HG03060 (cell line): ENCODE data around the gene SYP.

ENCODE experiments used
- ATAC-seq: cut with Tn5 transposase; IDR thresholded peaks from one replicate; pipeline ENCODE4 v1.9.1; 2021; ENCODE audit warnings: low read depth, moderate number of reproducible peaks; ENCODE audit not compliant: unreplicated experiment

Gene SYP

DNA sequence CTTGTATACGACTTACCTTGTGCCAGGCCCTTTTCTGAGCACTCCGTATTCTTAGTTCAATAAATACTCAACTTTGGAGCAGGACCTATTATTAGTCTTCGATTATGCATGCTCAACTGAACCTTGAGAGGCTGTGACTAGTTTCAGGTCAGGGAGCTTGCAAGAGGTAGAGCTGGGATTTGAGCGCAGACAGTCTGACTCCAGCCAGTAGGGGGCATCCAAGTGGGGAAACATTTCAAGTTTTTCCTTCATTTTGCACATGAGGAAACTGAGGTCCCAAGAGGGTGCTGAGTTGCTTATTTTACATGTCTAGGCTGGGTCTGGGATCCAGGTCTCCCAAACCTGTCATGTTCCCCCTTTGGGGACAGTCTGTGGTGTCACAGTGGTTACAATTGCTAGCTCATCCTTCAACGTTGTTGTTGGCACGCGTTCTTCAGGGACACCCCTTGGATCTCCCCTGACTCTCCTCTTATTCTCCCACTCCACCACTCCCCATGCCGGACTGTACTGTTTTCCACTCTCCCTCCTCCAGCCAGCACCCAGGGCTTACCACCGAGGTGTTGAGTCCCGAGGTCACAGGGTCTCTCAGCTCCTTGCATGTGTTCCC, 7.2 kb downstream of the SYP start:
- ATAC-seq, result no peak

DNA sequence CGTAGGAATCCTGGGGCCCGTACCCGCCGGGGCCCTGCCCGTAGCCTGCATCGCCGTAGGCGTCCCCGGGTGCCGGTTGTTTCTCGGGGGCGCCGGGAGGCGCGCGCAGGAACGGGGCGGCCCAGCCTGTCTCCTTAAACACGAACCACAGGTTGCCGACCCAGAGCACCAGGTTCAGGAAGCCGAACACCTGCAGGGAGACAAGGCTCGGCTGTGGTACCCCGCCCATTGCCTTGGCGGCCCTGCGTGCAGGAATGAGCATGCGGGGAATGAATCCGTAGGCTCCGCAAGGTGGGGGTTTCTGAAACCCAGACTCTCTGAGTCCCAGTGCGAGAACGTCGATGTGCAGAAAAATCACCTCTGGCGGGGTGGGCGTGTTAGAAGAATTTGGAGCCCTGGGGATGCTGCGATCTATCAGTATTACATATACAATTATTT, 8.4 kb downstream of the SYP start:
- ATAC-seq, result no peak

DNA sequence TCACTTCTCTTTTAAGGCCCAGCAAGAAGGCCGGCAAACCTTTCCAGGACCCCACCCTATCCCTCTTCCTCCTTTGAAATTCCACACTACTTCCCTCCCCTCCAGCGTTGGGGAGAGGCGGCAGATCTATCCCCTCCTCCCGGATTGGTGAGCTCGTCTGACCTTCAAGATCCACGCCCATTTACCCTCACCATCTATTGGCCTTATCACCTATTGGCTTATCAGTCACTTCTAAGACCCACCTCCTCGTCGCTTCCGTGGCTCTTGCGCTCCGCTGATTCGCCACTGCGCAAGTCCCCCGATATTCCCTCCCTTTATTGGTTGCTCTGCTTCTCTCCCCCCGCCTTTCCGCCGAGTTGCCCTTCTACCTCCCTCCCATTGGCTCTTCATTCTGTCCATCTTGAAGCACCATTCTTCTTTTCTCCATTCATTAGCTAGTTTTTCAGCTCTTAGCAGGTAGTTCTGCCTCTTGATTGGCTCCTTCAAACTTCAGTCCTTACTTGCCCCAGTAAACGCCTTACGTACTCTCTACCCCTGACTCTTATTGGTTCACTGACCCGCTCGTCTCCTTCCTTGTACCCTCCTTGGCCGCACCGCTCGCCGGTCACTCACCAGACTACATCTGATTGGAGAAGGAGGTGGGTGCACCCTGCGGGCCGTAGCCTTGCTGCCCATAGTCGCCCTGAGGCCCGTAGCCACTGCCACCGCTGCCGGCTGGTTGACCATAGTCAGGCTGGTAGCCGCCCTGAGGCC, 9.0 kb downstream of the SYP start:
- ATAC-seq, result peak; percentile 89

DNA sequence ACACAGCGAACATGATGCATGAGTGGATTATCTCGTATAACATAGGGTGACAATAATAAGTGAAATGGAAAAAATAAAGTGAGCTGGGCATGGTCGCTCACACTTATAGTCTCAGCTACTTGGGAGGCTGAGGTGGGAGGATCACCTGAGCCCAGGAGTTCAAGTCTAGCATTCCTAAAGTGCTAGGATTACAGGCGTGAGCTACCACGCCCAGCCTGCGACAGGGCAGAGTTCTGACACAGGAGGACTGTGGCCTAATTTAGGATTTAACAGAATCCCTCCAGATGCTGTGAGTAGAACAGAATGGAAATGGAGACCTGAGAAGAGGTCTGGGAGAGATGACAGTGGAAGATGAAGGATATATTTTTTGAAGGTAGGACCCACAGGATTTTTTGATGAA, 10.4 kb downstream of the SYP start:
- no peak for ATAC-seq

DNA sequence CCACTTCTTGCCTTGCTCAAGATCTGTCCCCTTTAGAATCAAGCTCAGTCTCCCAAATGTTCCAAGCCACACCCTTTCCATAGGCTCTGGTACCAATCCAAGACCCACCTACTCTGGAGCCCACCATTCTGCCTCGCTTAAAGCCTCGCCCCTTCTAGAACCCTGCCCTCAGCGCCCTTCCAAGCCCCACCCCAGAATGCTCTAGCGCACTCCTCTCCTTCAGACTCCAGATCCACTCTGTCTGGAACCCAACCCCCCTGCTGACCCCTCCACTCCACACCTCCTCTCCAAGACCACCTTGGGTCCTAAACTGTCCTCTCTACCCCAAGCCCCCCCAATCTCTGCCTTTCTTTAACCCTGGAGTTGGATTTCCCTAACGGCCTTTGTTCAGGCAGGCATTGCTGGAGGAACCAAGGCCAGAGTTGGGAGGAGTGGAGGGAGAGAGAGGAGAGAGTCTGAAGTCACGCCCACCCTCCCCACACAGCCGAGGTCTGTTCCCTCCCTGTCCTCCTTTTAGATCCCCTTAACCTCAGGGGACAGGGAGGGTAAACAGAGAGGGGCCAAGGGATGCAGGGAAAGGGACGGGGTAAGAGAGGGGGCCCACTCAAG, 11.4 kb downstream of the SYP start:
- no peak for ATAC-seq

DNA sequence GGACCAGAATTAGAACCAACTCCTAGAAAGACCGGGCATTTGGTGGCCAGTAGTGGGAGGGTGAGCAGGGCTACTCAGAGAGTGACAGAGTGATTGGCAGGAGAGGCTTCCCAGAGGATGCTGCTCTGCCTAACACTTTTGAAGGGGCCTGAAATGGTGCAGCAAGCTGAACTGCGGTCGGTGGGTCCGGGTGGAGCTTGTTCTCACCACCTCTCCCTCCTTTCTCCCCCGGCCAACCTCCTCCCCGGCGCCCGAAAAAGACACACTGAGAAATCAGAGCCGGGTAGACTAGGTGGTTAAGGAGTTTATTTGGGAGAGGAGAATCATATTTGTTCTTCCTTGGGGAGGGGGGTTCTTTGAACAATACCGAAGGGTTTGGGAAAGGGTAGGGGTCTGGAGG, 12.5 kb downstream of the SYP start:
- no peak for ATAC-seq

DNA sequence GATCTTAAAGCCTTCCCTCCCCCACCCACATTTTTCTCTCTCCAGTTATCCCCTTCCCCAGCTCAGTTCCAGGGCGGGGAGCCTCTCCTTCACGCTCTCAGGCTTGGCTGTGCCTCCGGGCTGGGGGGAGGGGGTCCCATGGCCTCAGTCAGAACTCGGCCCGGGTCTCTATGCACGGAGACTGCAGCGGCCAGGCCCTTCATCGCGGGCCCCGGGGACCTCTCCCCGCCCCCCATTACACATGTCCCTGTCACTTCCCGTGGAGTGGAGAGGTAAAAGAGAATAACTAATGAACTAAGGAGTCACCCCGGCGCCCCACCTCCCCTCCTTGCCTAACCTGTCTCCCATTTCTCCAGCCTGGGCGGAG, 13.0 kb downstream of the SYP start:
- ATAC-seq, result no peak

DNA sequence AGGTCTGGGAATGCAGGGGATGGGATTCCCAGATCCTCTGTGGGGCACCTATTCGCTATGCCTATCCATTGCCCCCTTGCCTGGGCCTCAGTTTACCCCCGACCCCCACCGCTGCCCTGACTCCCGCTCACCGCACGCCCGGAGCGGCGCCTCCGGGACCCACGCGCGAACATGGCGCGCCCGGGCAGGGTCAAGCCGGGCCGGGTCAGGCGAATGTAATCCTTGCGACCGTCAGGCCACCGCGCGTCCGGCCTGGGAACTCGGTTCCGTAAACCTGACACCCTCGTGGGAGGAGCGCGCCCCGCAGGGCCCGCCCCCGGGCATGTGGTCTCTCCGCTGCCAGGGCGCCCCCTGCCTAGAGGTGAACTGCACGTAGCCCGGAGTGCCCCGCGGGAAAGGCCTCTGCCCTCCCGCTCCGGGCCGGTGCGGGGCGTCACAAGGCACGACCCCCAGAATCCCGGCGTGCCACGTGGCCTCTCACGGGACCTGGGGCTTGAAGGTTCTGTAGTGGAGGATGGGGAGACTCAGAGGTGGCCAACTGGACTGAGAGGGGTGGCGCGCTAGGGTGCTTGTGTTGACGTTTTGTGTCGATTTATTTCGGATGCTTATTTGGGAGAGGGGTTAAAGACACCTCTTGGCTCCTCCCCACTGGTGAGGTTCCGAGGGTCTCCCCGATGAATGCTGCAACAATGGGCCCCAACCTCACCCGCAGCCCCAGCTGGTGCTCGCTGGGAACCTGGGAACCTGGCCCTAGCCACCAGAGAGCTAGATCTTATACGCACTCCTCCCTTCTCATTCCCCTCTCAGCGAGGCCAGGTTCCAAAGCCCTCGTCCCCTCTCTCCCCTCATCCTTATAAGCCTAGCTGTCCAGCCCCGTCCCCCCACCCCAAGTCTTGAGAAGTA, 13.6 kb downstream of the SYP start, which contains the start of gene PRICKLE3:
PRICKLE3 (minus strand) TSS at position 249 of the 903 bp plus-strand sequence; CDS start at position 173, 76 bp downstream.
- ATAC-seq, result no peak

DNA sequence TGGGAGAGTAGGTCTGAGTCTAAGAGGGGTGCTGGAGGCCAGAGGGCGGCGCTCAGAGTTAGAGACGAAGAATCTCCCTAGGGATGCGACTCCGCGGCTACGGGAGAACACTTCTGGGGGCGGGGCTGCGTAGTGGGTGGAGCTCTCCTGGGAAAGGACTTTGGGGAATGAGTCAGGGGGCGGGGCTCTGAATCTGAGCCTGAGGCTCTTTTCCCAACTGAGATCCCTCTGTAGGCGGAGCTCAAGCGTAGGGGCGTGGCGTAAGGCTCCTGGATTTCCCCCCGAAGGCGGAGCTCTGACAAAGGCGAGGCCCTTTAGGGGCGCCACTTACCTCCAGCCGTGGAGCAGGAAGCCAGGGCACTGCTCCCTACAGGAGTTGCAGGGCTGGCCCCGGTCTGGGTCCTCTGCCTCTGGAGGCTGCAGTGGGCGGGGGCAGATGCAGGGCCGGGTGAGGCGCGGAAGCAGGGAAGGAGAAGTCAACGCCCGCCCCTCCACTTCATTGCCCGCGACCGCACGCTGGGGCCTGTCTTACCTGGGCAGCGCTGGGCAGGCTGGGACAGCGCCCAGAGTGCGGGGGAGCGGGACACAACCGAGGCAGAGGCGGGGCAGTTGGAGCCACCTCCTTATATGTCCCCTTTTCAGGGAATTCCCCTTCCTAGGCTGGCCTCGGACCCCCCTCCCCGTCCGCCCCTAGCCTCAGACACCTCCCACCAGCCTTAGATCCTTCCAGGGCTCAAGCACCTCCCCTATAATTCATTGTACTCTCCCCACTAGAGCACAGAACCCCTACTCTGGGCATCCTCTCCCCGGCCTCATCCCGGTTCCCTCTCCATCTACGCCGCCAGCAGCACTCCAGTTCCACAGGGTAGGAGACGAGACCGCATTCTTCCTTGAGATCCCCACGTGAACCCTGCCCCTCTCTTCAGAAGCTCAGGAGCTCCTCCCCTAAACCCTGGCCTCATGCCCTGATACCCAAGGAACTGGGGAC, 15.4 kb downstream of the SYP start:
- ATAC-seq, result no peak

DNA sequence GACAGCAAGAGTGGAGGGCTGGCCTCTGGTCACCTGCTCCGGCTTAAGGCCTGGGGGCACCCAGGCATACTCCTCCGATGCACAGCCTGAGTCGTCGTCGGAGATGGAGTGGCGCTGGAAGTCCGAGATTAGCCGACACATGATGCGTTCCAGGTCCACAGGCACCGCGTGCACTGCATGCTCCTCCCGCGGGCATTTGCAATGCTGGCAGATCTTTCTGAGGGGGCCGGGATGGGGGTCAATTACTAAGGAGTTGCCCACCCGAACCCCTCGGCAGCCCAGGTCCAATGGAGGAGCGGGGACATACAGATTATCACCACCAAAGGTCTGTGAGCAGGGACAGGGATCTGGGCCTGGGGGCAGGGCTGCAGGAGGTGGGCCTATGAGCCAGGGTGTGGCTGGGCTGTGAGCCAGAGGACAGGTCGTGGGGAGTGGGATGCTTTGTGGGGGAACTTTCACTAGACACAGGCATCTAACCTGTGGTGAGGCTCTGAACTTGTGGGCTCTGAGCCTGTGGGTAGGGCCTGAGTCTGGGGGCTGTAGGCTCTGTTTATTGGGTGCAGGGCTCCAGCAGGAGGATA, 16.2 kb downstream of the SYP start:
- no peak for ATAC-seq

DNA sequence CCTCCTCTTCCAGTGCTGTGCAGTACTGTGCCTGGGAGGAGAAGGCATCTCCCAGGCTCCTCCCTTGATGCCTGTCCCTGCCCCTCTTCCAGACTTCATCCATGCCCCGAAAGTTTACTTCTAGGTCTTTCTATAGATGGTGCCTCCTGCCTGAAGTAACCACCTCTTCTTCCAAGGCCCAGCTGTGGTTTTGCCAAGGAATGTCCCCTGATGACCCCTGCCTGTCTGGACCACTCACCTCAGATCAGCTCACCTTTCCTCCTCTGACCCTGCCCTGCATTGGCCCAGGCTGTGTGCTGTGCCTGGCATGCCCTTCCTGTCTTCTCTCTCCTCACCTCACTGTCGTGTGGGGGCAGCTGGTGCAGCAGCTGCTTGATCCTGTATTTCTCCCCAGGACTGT, 20.6 kb downstream of the SYP start:
- no peak for ATAC-seq

DNA sequence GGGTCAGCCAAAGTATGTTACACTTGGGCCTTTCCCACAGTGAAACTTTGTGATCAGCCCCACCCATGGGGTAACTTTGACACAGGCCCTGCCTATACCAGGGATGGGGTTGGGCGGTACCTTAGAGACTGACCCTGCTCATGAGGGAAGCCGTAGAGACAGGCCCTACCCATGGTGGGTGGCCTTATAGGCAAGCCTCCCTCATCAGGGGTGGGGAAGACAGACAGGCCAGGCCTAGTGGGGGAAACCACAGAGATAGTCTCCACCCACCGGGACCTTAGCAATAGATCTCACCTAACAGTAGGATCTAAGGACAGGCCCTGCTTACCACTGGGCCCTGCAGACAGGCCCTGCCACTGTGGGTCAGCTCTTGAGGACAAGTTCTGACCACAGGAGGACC, 21.5 kb downstream of the SYP start:
- no peak for ATAC-seq

DNA sequence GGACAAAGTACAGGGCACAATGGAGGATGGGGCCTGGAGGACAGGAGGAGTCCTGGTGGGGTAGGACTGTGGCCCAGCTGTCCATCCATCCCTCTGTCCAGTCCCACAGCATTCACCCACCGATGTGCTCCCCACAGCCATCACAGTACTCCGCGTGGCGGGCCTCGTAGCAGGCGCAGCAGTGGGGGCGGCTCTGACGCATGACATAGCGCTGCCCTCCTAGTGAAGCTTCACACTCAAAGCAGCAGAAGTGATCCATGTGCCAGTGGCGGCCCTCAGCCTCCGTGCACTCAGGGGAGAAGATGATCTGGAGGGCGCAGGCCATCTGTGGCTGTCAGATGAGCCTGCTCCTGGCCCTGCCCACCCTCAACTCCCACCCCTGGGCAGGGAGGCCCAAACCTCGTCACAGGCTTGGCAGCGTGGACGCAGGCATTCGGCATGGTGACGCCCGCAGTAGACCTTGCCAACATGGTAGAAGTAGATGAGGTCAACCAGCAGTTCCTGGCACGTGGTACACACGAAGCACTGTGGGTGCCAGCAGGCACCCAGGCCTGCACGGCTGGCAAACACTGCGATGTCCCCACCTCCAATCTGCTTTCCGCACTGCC, 22.0 kb downstream of the SYP start:
- no peak for ATAC-seq

DNA sequence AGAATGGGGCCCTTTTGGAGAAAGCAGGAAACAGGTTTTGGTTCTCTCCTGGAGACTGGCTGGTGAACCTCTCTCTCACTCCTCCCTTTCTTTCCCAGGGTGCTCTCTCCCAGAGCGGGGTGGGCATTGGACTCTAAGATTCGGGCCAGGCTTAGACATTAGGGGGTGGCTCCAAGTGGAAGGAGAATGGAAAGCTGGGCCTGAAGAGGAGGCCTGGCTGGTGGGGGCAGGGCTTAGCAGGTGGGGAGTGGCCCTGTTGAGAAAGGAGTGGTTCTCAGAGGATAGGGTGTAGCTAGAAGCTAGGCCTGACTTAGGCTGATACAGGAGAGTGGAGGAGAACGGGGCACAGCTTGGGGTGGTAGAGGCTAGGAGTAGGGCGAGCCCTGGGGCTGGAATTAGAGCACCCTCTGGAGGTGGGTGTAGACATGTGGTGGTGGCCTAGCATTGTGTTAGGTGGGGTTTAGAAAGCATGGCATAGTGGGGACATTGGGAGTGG, 22.6 kb downstream of the SYP start:
- no peak for ATAC-seq

DNA sequence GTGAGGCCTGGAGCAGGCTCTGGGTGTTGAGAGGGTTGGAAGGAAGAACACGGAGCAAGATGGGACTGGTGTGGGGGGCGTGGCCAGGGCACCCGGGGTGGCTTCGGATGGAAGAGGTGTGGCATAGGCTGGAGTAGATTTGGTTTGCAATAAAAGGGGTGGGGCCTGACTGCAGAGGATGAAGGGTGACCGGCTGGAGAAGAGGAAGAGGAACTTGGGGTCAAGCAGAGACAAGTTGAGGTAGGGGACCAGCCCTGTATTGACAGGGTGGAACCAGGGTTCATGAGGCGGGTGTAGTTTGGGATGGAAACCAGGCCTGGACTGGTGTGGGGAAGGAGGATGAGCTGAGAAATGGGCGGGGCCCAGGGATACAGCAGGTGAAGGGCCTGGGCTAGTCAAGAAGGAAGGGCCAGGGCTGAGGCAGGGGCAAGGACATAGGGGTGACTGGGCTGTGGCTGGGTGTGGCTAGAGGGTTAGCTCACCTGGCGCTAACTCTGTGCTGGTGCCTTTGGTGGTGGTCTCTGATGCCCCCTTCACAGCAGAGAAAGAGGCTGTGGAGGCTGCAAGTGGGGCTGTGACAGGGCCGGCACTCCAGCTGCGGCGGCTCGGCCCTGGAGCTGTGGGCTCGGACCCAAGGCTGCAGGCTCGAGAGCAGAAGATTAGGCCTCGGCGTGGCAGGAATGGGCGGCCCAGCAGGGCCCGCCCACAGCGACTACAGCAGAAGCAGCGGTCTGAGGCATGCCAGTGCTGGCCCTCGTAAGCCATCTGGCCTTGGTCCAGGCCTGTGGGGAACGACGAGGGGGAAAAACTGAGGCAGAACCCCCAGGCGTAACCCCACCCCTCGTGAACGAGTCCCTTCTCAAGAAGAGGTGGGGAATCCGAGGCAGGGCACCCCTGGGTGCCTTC, 23.3 kb downstream of the SYP start:
- ATAC-seq, result no peak

DNA sequence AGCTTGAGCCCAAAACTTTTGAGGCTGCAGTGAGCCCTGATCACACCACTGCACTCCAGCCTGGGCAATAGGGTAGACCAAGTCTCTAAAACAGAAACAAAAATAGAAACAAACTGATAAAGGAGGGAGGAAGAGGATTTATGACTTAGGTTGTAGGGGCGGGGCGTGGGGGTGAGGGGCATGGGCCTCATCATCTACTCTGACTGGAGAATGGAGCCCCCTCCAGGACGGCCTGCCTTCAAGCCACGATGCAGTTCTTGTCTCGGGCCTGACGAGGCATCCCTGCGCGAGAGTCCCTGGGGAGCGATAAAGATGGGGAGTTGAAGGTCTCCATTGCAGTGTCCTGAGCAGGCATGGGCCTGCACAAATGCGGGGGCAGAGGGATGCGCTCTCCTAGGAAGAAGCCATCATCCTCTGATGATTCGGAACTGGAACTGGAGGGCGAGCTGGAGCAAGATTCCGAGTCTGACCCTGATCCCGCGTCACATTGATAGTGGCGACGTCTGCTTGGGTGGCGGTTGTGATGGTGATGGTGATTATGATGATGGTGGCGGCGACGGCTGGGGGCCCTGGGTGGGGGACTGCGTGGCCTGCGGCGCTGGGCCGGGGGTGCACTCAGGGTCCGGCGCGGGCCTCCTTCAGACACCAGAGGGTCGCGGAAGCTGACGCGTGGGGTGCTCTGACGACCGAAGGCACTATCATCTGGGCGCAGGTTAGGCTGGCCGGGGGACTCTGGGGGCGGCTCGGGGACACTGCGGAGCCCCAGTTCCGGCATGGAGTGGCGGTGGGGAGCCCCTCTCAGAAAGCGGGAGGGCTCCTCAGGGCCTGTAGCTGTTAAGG, 24.3 kb downstream of the SYP start:
- no peak for ATAC-seq

DNA sequence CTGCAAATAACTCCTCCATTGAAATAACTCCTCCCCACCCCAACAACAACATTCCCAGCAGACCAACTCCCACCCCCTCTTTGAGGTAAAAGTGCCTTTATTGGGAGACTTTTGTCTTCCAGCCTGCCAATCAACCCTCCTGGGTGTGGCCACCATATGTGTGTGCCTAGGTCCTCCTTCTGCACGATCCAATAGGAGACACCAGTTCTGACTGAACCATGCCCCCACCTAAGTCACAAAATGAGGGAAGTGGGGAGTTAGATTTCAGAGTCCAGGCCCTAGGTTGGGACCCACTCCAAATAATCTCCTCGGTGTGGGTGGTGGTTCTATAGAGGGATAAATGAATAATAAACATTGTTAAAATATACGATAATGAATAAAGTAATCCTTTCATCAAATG, 25.3 kb downstream of the SYP start:
- no peak for ATAC-seq
